IPS-18c (cell line): ENCODE measurements around the gene RABGAP1L.
"Not testable (repeated sequence)": the region's sequence is repeated elsewhere in the genome, so short reads cannot be mapped to it uniquely, and the experiment has no call there.

Source experiments
- H3K4me3 ChIP-seq: 2 replicates; pipeline ENCODE4 v1.7.0; 2013; ENCODE audit warnings: low read depth, mild to moderate bottlenecking, low read length, moderate library complexity; ENCODE audit not compliant: insufficient read depth
- H3K9me3 ChIP-seq: one replicate; pipeline ENCODE4 v1.6.1; 2013; ENCODE audit warnings: mild to moderate bottlenecking, low read length, moderate library complexity; ENCODE audit not compliant: control insufficient read depth, insufficient read depth

Gene RABGAP1L

DNA sequence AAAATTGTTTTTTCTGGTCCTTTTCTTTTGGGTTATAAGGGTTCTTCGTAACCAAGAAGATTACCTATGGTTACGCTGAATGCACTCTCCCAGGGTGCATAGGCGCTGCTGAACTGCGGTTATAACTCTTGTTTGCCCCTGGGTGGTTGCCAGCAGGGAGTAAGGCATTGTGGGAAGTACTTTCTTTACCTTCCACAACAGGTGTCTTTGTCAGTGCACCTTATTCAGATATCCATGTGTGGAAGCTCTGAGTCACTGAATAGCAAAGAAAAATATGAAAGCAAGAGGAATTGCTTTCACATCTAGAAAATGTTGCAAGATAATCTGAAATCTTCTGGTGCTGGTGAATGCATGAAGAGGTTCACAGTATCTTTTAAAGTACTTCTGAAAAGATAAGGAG, 716.0 kb downstream of the RABGAP1L start:
- peak overlapping the region; percentile 51 for H3K4me3 ChIP-seq
- H3K9me3 ChIP-seq: no peaks in the 10 kb centered on the region

DNA sequence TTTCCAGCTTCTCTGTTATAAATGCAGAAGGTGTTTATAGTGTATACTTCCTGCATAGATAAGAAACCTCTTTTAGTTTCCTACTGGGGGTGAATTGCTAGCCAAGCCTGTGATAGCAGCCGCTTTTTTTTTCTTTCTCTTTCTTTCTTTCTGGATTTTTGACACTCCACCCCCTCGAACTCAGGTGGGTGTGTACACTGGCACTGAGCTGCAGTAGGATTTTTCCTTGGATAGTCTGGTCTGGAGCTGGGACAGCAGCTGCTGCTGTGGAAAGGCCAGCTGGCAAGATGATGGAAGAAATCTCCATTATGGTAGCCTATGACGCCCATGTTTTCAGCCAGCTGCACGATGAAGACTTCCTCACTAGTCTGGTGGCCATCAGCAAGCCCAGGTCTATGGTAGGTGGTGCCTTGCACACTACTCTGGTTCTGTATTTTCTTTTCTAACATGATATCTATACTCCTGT, 717.9 kb downstream of the RABGAP1L start:
- peak overlapping the region; percentile 15 for H3K4me3 ChIP-seq
- H3K9me3 ChIP-seq: no peaks in the 10 kb centered on the region

DNA sequence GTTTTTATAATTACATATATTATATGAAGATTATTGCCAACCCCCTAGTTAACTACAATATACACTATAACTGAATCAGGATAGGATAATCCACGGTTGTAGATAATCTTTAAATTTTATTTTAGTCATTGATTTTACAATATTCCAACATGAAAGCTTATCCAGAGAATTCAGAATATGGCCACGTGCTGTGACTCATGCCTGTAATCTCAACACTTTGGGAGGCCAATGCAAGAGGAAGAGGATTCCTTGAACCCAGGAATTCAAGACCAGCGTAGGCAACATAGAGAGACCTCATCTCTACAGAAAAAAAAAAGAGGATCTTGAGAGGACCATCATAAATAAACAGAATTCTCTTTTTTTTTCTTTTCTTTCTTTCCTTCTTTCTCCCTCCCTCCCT, 720.9 kb downstream of the RABGAP1L start:
- Histone ChIP-seq H3K4me3 (no peak overlapping the region), H3K9me3 (no peaks in the 10 kb centered on the region)

DNA sequence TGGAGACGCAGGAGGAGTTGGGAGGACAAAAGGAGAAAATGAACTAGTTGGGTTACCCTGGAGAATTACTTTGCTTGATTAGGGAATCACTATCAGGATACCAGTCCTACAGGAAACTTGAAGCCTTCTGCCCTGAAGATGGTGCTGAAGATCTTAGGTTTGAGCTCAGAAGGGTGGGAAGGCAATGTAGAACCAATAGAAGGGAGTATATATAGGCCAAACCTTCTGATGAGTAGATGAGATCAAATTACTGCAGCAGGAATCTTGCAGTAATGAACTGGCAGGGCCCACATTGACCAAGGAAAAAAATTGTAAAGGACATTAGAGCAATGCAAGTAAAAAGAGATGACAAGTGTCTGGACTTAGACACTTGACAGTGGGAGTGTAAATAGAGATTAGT, 724.1 kb downstream of the RABGAP1L start:
- Histone ChIP-seq H3K9me3 (no peaks in the 10 kb centered on the region), H3K4me3 (no peak overlapping the region)

DNA sequence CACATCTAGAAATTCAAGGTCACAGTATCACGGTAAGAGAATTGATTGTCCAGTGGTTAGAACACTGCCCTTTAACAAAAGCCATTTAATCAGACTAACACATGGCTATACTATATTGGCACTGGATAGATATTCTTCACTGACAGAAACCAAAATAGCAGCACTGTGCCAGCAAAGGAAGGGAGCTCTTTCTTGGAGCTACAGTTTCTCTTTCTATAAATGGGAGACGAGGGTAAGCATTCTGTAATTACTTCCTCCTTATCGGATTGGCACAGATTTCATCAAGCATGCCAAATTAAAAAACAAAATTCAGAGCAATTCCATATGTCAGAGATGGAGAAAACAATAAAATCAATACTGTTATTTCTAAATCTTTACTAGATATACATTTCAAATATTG, 724.7 kb downstream of the RABGAP1L start:
- H3K9me3 ChIP-seq: no peaks in the 10 kb centered on the region
- H3K4me3 ChIP-seq: no peak overlapping the region

DNA sequence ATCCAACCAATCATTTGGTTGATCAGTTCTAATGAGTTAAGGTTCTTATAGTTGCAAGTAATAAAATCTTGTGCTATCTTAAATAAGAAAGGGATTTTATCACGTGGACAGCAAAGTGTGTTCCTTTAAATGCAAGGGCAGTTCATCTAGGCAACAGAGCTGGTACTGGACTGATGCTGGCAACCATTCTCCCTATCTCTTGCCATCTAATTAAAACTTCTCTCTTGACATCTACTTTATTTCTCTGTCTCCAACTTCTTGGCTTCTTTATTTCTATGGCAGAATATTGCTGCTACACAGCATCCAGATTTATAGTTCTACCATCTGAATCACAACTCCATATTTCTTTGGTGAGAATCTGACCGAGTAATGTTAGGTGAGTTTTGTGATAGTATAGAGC, 725.2 kb downstream of the RABGAP1L start:
- Histone ChIP-seq H3K9me3 (no peaks in the 10 kb centered on the region), H3K4me3 (no peak overlapping the region)

DNA sequence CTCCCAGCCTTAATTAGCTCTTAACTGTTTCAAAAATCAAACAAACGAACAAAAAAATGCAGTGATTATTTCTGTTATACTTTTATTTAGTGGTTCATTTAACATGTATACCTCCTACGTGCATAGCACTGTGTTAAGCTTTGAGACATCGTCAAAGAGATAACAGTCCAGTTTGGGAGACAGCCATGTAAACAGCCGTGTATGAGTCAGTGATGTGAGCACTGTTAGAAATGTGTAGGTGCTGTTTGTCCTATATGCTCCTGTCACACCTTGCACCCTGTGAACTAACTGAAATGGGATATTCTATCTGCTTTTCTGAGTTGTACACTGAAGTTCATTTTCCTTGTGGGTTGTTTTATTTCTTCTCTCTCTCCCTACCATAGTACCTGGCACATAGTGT, 730.7 kb downstream of the RABGAP1L start:
- Histone ChIP-seq H3K4me3 (no peak overlapping the region), H3K9me3 (peaks cover 3% of the 10 kb centered on the region)

DNA sequence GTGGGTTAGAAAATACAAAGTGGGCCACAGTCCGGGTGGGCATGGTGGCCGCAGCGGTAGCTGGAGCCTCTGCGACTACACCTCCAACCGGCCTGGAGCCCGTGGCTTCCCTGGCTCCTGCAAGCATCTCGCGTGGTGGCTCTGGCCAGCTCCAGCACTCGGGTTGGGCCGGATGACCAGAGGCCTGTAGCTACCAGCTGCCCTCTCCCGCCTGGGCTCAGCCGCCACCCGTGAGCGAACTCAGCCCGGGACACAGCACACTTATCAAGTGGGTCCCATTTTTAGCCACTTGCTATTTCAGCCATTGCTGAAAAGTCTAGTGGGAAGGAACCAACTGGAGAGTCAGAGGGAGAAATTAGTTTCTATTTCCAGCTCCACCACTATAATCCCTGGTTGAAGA, 732.7 kb downstream of the RABGAP1L start:
- Histone ChIP-seq H3K9me3 (peaks cover 3% of the 10 kb centered on the region), H3K4me3 (no peak overlapping the region)

DNA sequence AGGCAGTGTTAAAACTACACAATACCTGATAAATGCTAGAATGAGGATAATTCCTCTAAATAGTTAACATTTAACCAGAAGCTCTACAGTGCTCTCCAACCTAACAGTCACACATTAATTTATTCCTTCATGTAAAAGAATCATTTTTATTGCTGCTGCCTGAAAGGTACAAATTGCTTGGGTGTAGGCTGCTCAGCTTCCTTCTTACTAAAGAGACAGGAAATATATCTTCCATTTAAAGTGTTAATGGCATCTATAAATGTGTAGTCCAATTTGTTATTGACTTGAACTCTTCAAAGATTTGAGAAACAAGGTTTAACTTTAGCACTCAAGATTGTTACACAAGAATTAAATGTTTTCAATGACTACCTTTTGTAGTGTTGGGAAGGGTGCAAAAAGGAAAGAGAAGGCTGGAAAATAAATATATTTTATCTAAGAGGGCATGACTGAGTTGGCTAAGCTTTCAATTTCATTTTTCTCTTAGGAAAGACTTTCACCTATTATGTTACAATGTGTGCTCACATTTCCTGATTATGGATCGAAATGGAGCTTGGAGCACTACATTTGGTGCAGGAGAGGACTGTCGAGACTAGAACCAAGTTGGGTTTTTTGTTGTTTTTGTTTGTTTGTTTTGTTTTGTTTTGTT, 734.9 kb downstream of the RABGAP1L start:
- peaks cover 3% of the 10 kb centered on the region for H3K9me3 ChIP-seq

DNA sequence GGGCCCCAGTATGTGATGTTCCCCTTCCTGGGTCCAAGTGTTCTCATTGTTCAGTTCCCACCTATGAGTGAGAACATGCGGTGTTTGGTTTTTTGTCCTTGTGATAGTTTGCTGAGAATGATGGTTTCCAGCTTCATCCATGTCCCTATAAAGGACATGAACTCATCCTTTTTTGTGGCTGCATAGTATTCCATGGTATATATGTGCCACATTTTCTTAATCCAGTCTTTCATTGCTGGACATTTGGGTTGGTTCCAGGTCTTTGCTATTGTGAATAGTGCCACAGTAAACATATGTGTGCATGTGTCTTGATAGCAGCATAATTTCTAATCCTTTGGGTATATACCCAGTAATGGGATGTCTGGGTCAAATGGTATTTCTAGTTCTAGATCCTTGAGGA, 736.3 kb downstream of the RABGAP1L start:
- not testable (repeated sequence) for H3K9me3 ChIP-seq, H3K4me3 ChIP-seq

More for the DNA sequence above, 734.9 kb downstream of the RABGAP1L start:
- no peak overlapping the region for H3K4me3 ChIP-seq

DNA sequence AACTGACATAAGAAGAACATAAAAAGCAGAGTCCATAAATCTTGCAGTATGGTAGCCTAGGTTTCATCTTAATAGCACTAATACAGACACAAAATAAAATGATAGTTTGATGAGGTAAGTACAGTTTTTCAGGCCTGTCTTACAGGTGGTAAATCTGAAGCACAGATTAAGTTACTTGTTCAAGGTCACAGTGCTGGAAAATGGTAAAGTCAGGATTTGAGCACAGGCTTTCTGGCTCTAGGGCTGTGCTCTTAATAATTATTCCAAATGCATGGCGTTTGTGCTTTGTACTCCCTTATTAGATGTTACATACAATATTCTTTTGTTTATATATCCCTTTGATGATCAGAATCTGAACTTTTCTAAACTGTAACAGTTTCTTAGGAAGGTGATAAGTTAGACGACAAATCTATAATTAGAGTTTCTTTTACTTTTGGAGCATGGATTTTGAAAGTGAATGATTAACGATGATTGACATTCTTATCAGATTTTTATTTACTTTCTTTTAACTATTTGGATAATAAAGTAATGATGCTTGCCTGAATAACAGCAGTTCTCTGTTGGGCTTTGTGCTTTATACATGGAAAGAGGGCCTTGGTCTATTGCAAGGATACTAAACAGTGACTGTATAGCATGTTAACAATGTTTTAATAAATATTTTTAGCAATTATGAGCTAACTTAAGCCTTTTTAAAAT, 738.9 kb downstream of the RABGAP1L start:
- no peaks in the 10 kb centered on the region for H3K9me3 ChIP-seq

DNA sequence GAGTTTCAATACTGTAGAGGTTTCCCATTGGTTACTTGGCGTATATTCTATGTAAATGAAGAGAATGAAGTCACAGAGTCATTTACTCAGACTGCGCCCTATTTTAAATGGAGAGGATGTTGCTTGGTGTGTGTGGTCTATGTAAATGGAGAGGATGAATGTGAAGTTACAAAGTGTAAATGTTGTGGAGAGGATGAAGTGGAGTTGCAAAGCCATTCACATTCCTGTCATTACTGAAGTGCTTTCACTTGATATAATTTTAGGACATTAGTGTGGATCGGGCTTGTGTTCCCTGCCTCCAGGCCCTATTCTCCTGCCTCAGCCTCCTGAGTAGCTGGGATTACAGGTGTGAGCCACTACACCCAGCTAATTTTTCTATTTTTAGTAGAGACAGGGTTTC, 741.0 kb downstream of the RABGAP1L start:
- Histone ChIP-seq H3K4me3 (no peak overlapping the region), H3K9me3 (no peaks in the 10 kb centered on the region)

More for the DNA sequence above, 738.9 kb downstream of the RABGAP1L start:
- no peak overlapping the region for H3K4me3 ChIP-seq

DNA sequence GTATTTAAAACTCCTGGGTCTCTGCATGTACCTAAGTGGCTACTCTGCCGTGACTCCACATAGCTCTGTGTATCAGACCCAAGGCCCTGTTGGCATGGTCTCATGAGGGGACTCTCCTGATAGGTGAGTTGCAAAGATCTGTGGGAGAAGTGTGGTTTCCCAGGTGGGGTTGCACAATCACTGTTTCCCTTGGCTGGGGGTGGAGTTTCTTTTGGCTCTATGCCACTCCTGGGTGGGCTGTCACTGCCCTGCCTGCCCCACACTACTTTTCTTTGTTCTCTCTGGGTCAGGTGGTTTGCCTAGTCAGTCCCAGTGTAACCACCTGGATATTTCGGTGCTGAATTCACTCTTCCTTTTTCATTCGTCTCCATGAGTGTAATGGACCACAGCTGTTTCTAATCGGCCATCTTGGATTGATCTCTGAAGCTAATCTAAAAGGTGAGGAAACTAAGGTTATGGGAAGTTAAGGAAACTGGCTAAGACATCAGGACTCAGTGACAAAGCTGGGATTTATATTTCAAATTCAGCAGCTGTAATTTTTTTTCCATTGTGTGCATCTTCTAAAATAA, 743.3 kb downstream of the RABGAP1L start:
- H3K9me3 ChIP-seq: no peaks in the 10 kb centered on the region
- H3K4me3 ChIP-seq: no peak overlapping the region

DNA sequence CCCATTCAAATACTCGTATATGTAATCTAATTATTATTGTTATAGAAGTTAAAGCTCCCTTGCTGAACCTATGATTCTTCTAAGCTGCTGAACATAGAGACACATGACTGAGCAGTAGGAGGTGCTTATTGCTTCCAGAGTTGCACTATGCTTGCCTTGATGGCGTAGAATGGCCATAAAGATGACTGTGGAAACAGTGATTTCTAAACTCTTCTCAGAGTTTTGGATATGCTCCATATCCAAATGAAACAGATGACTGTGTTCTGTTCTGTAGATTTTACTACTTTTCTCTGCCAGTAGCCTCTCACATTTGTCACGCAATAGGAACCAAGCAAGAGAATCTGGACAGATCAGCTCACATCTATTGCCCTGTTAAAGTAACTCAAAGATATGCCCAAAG, 752.3 kb downstream of the RABGAP1L start:
- no peak overlapping the region for H3K4me3 ChIP-seq
- no peaks in the 10 kb centered on the region for H3K9me3 ChIP-seq

DNA sequence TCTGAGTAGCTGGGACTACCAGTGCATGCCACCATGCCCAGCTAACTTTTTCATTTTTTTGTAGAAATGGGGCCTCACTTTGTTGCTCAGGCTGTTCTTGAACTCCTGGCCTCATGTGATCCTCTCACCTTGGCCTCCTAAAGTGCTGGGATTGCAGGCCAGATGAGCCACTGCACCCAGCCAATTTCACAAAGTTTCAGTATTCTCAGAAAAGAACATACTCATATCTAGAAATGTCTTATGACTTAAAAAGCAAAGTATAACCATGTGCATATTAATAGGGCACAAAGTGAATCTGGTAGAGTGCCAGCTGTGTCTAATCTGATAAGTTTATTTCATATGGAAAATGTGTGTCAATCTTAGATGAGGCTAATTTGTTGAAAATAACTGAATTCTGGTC, 752.9 kb downstream of the RABGAP1L start:
- H3K9me3 ChIP-seq: no peaks in the 10 kb centered on the region
- no peak overlapping the region for H3K4me3 ChIP-seq

DNA sequence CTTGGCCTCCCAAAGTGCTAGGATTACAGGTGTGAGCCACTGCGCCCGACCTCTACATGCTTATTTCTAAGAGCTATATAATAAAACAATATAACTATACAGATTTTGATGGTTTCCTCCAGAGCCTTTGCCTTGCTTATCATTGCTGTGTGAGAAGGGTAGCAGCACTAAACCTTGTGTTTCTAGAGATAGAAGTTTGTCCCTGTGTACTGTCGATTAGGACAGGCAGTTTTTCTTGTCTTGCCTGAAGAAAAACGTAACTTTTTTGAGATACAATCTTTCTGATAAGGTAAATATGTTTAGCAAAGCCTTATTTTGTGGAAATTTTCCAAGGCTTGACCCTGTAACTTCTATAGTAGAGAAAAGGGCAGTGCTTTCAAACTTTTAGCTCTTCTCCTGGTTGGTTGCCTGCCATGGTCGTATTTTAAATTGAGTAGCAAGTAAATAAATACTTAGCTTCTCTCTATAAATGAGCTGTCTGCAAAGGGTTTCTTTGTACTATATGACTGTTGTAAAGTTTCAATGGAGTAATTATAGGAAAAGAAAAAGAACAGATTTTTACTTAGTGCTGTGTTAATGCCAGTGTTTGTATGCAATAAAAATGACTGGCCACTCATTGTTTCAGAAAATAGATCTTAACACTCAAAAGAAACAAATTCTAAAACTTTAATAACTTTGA, 754.0 kb downstream of the RABGAP1L start:
- H3K9me3 ChIP-seq: no peaks in the 10 kb centered on the region
- no peak overlapping the region for H3K4me3 ChIP-seq

DNA sequence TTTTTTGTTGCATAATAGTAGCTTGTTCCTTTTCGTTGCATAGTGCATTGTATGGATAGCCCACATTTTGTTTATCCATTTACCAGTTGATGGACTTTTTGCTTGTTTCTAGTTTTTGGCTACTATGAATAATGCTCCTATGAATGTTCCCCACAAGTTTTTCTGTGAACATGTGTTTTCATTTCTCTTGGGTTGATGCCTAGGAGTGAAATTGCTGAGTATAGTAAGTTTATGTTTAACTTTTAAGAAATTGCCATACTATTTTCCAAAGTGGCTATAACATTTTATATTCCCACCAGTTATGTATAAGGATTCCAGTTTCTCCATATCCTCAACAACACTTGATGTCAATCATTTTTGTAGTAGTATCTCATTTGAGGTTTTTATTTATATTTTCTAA, 755.7 kb downstream of the RABGAP1L start:
- Histone ChIP-seq H3K9me3 (no peaks in the 10 kb centered on the region), H3K4me3 (no peak overlapping the region)

DNA sequence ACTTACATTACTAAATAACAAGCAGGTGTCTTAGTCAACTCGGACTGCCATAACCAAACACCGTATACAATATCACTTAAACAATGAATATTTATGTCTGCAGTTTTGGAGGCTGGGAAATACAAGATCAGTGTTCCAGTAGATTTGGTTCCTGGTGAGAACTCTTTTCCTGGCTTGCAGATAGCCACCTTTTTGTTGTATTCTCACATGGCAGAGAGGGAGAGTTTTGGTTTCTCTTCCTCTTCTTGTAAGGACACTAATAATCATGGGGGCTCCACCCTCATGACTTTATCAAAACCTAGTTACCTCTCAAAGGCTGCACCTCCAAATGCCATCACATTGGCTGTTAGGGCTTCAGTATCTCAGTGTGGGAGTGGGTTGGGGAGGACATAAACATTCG, 757.5 kb downstream of the RABGAP1L start:
- Histone ChIP-seq H3K4me3 (no peak overlapping the region), H3K9me3 (no peaks in the 10 kb centered on the region)
